Effector CD4-positive, alpha-beta T cell (primary cell): ENCODE measurements around the gene ASXL1.

Experiments used
- DNase-seq: peaks from one replicate; pipeline ENCODE4 v3.0.0-alpha.2; 2020

ASXL1 gene

DNA sequence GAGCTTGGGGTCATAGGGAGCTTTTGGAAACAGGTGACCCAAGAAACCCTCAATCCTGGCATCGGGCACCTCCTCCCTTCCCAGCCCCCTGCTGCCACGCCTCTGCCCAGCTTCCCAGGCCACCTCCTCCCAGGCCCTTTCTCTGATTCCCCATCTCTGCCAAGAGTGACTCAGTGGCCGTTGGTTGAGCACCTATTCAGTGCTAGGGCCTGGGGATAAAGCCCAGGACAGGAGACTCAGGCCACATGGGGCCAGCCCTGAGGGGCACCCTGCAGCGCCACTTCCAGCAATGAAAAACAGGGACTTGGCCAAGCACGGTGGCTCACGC lies 110.1 kb downstream of the ASXL1 start:
- no peak for DNase-seq

- DNase-seq: no peak
Observed at GRCh38 chr20:32468860-32469259, 110.7 kb downstream of the ASXL1 start.

DNA sequence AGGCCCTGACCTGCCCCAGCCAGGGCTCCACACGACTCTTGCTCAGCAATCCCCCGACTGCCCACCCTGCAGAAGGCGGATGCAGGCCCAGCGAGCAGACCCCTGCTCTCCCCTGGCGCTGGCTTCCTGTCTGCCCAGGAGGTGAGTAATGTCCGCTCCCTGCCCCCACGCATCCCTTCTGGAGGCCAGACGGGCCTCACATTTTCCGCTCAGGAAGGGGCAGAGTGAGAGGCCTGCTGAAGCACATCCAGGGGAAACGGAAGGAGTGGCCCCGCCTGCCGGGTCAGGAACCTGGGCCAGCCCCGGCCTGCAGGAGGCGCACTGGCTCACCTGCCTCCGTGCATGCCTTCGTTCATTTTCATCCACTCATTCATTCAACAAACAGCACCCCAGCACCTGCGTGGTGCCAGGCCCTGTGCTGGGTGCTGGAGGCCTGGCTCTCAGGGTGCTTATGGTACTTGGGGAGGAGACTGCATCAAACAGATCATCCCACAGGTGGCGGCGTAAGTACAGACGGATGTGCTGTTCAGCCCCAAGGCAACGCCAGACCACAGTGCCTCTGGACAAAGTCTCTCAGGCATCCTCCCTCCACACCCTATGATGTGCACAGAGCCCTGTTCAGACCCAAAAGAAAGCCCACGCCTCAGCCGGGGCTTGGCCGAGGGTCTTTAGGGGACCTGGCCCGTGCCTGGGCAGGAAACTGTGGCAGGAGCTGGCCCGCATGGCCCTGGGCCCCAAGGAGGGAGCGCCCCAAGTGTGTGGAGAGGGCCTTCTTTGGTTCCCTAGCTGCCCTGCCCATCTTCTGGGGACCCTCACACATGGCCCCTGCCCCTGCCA lies 112.1 kb downstream of the ASXL1 start:
- no peak for DNase-seq

DNA sequence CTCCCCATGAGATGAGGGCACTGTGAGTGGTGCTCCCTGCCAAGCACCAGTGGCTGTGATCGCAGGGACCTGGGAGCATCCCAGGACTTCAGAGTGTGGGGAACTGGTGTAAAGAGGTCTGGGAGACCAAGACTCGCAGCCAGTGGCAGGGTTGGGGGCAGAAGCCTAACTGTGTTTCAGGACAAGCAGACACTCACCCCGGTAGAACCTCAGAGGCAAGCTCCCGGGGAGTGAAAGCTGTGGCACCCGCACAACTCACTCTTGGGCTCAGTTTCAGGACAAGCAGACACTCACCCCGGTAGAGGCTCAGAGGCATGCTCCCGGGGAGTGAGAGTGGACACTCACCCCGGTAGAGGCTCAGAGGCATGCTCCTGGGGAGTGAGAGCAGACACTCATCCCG lies 112.8 kb downstream of the ASXL1 start:
- DNase-seq: no peak

DNA sequence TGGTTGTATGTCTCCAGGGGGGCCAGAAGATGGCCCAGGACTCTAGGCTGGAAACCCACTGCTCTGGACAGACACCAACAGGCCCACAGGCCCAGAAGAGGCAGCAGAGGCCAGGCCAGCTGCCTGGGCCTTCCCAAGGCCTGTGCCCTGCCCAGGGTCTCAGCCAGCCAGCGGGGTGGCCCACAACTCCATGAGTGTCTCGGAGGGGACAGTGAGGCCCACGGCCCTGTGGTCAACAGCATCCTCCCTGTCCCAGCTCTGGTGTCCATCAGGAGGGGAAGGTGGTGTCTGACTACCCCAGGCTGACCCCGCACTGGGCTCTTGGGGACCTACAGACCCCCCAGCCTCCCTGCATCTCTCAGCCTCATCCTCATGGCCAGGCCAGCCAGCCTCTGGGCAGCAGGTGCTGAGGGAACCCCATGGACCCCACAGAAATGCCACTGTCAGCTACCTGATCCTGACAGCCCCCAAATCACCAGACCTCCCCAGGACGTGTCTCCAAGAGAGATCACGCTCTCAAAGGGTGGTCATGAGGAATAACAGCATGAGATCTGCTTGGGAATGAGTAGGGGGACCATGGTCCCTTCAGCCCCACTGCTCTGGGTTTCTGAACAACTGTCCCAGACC lies 114.6 kb downstream of the ASXL1 start:
- DNase-seq: no peak

DNA sequence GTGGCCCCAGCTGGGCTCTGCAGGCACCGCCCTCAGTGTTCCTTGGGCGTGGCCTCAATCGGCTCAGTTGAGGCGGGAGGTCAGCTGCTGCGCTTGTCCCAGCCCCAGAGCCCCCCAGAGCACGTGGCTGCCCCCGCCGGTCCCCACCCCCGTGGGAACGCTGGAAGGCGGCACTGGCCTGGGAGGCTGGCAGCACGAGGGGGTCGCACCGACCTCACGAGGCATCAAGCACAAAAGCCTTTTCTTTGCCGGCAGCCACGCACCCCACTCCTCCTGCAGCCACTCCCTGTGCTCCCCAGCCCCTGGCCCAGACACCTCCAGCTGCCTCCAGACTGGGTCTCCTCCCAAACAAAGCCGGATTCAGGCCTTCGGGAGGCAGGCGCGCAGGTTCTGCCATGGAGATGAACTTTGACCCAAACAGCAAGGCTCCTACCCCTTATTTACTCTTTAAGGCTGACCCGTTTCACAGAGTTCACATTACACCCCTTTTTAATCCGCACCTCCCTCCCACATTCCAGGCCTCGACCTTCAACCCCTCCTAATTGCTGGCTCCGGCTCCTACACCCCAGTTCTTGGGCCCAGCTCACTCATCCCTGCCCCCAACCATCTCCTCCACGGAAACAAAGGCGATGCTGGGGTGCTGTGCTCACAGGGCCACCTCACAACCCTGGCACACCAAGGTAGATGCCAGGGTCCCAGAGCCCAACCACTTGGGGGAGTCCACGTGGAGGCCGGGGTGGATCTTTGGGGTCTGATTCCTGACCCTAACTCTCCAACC lies 115.3 kb downstream of the ASXL1 start:
- no peak for DNase-seq

GRCh38 chr20:32474009-32474716 lies 116.0 kb downstream of the ASXL1 start:
- no peak for DNase-seq

GRCh38 chr20:32474717-32474966 lies 116.5 kb downstream of the ASXL1 start:
- DNase-seq: no peak

- DNase-seq: no peak
Observed at GRCh38 chr20:32474967-32475811, 117.1 kb downstream of the ASXL1 start.

- DNase-seq: no peak
Observed at GRCh38 chr20:32476684-32477593, 118.8 kb downstream of the ASXL1 start.

DNA sequence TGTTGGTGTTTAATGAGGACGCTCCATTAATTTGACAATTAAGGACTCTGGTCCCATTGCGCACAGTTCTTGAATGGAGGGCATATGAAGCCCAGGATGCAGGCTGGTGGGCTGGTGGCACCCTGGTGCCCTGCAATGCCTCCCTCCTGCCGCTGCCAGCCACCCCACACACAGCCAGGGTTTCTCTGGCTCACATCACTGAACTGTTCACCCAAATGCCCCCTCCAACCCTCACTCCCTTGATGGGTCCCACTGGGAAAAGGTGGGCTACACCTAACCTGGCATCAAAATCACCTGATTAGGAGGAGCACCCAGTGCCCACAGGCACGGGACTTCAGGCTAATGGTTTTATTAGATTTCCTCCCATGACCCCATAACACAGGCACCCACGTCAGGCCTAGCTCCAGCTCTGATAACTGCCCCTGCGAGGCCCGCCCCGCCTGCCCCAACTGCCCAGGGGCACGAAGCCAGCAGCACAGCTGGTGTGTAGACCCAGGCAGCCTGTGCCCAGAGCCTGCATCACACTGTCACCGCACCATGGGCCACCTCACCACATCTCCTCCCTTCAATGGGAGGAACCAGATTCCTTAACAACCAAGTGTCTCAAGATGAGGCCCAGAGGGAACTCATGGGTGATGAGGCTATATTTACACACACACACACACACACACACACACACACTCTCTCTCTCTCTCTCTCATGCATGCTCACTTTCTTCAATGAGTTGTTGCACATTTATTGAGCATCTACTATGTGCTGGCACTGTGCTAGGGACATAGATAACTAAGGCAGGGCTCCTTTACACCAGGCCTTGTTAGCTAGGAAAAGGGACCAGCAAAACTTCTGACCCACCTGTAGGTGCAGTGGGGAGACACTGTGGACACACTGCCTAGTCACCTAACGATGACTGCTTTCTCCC lies 119.7 kb downstream of the ASXL1 start:
- DNase-seq: no peak

DNA sequence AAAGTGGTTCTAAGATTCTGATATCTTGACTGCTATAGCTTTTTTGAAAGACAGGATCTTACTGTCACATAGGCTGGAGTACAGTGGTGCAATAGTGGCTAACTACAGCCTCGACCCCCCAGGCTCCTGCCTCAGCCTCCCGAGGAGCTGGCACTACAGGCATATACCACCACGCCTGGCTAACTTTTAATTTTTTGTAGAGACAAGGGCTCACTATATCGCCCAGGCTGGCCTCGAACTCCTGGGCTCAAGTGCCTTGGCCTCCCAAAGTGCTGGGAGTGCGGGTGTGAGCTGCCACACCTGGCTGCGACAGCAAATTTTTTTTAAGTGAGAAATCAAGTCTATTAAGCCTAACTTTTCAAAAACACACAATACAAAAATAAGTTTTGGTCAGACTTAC lies 120.4 kb downstream of the ASXL1 start:
- no peak for DNase-seq

DNA sequence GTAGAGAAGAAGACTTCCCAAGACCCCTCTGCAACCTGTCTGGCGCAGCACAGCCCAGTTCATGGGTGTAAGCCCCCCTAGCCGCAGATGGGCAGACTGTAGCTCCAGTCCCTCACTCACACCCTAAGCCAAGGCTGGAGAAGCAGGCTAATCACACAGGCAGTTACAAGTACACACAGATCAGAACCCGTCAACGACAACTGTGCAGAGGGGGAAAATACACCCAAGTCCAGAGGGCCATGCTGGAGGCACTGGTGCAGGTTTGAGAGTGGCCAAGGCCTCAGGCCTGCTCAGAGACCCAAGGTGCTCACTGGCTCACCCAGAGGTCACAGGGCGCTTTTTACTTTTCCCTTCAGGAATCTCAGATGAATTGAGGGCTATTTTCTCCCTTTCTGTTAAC lies 120.9 kb downstream of the ASXL1 start:
- DNase-seq: no peak

GRCh38 chr20:32479697-32480171 lies 121.6 kb downstream of the ASXL1 start:
- no peak for DNase-seq

- DNase-seq: no peak
Observed at GRCh38 chr20:32480371-32481241, 122.5 kb downstream of the ASXL1 start.

DNA sequence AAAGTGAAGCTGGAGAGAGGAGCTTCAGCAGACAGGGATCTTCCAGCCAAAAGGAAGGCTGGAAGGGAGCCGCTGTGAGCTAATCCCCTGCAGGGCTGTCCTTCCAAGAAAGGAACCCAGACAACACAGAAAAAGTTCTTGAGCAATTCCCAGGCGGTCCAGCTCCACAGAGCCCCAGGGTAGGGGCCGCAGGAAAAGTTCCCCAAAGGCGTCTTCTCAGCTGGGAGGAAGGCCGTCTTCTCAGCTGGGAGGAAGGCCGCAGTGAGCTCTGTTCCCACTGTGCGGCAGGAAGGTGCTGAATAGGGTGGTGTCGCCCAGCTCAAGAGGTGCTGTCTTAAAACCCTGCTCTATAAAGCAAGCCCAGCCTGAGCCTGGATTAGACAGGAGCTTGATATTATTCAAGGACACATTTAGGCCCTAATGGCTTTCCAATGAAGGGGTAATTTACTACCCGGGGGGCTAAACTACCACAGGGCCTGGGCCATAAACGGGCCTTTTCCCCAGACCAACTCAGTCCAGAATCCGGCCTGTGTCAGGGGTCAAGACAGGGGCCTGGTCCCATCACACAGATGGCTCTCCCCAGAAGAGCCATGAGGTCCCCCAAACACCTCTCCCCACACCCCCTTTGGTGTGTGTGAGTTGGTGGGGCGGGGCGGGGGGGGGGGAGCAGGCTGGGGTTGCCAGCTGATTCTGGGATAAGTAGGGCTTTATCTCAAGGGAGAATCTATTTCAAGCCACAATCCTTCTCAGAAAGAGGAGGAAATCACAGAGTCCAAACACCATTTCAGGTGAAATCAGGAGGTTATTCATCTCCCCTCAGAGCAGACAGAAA lies 123.4 kb downstream of the ASXL1 start:
- no peak for DNase-seq

DNA sequence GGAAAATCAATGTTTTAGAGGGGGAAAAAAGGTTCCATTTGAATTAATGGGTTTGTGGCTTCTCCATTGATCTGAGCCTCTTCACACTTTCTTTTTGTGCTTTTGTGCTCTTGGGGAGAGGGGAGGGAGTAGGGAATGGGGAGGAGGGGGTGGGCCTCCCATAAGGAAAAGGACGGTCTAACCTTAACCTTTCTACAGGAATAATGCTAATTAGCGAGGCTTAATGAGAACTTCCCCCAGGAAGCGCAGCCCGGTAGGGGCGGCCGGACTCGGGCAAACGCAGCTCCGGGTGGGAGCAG lies 124.0 kb downstream of the ASXL1 start:
- DNase-seq: no peak
